Endothelial cell of umbilical vein (primary cell): ENCODE results near the gene UVSSA. TPM values are rescaled to one million over a fixed set of nuclear protein-coding genes. Genes with fewer than 3 reads are reported as not detected.

Experiments
- BruUV-seq: library from RNA; stranded (reverse); fragments of 400-500 nt; replicated peaks from 2 replicates; lab custom pipeline; 2021; lab: Mats Ljungman, UMichigan
- CTCF ChIA-PET: fragments of 300-600, 350-600 bp; sonication (Branson Sonifier 250); formaldehyde crosslinking; loops from one replicate; lab custom pipeline; 2021; ENCODE audit warnings: antibody characterized with exemption, inconsistent platforms; lab: Charles Lee
- POLR2A ChIA-PET: fragments of 300-600, 350-600 bp; sonication (Branson Sonifier 250); formaldehyde crosslinking; loops from one replicate; lab custom pipeline; 2021; ENCODE audit warnings: antibody characterized with exemption, inconsistent platforms; lab: Charles Lee
- DNase-seq: peaks from one replicate; pipeline ENCODE4 v3.0.0-alpha.2; 2011; ENCODE audit warnings: low read depth, low spot score
- FAIRE-seq: peaks from 2 replicates; lab custom pipeline; 2011; peaks lifted over from hg19 to GRCh38; lab: Jason Lieb, UNC
- H2AFZ ChIP-seq: 2 replicates; pipeline ENCODE4 v1.6.0; 2012; ENCODE audit warnings: low read depth, low read length, control low read depth, inconsistent platforms
- H3K27ac ChIP-seq: 2 replicates; pipeline ENCODE4 v1.5.1; 2011; ENCODE audit warnings: low read depth, mild to moderate bottlenecking, control low read depth, low read length, moderate library complexity; ENCODE audit not compliant: insufficient read depth
- H3K27me3 ChIP-seq, 2 experiments: 2 replicates each; pipeline versions ENCODE4 v1.6.0 to v1.6.1; 2011; ENCODE audit warnings: low read length in 2 of 2, mixed read lengths in 1 of 2; ENCODE audit not compliant: control insufficient read depth in 2 of 2, insufficient read depth in 2 of 2
- H3K36me3 ChIP-seq, 2 experiments: 2 replicates in 1 of 2; 3 replicates in 1 of 2; pipeline ENCODE4 v1.5.1; 2011; ENCODE audit warnings: low read length in 2 of 2, mild to moderate bottlenecking in 1 of 2, moderate library complexity in 1 of 2; ENCODE audit not compliant: control insufficient read depth in 2 of 2, insufficient read depth in 2 of 2; ENCODE audit errors: extremely low read depth in 1 of 2
- H3K4me1 ChIP-seq: 3 replicates; pipeline ENCODE4 v1.5.1; 2011; ENCODE audit warnings: mild to moderate bottlenecking, low read length; ENCODE audit not compliant: control insufficient read depth, insufficient read depth; ENCODE audit errors: extremely low read depth
- H3K4me2 ChIP-seq: 2 replicates; pipeline ENCODE4 v1.6.1; 2011; ENCODE audit warnings: low read length, control low read depth, mixed read lengths; ENCODE audit not compliant: insufficient read depth
- H3K4me3 ChIP-seq, 3 experiments: fragments of 200-600 bp in 1 of 3; sonication (generic), shearing (Covaris generic) in 1 of 3; replicated peaks in 1 of 3; 2 replicates each; pipeline ENCODE4 v1.5.1; 2011 to 2016; ENCODE audit warnings: control low read depth in 3 of 3, low read length in 3 of 3, mild to moderate bottlenecking in 2 of 3, inconsistent platforms in 1 of 3, low read depth in 1 of 3, moderate library complexity in 1 of 3; ENCODE audit not compliant: insufficient read depth in 1 of 3
- H3K79me2 ChIP-seq: 2 replicates; pipeline ENCODE4 v1.6.0; 2012; ENCODE audit warnings: low read length, inconsistent platforms; ENCODE audit not compliant: control insufficient read depth, insufficient read depth
- H3K9ac ChIP-seq: replicated peaks from 2 replicates; pipeline ENCODE3; 2011; ENCODE audit warnings: low read length, control low read depth; ENCODE audit not compliant: insufficient read depth; ENCODE audit errors: extremely low read depth
- H3K9me1 ChIP-seq: replicated peaks from 3 replicates; pipeline ENCODE4 v1.6.0; 2011; ENCODE audit warnings: mild to moderate bottlenecking, low read length; ENCODE audit not compliant: control insufficient read depth, insufficient read depth; ENCODE audit errors: extremely low read depth
- H3K9me3 ChIP-seq: replicated peaks from 2 replicates; pipeline ENCODE4 v1.5.1; 2012; ENCODE audit warnings: low read length, inconsistent platforms; ENCODE audit not compliant: control insufficient read depth, insufficient read depth
- H4K20me1 ChIP-seq: replicated peaks from 2 replicates; pipeline ENCODE3; 2011; ENCODE audit warnings: mild to moderate bottlenecking, low read length; ENCODE audit not compliant: control insufficient read depth, insufficient read depth; ENCODE audit errors: extremely low read depth
- EZH2 ChIP-seq: IDR thresholded peaks from 2 replicates; pipeline ENCODE4 v1.6.1; 2012; ENCODE audit warnings: borderline replicate concordance, low read depth, mild to moderate bottlenecking, moderate library complexity, low read length, inconsistent platforms; ENCODE audit not compliant: severe bottlenecking
- FOS ChIP-seq: IDR thresholded peaks from 2 replicates; pipeline ENCODE4 v1.6.1; 2011; ENCODE audit warnings: mild to moderate bottlenecking, low read length, moderate library complexity, borderline replicate concordance; ENCODE audit not compliant: insufficient read depth
- GATA2 ChIP-seq: IDR thresholded peaks from 2 replicates; pipeline ENCODE4 v1.7.0; 2011; ENCODE audit warnings: low read depth, mild to moderate bottlenecking, moderate library complexity, mixed read lengths, low read length; ENCODE audit not compliant: insufficient read length, insufficient read depth
- JUN ChIP-seq: IDR thresholded peaks from 2 replicates; pipeline ENCODE4 v1.6.1; 2011; ENCODE audit warnings: borderline replicate concordance, low read depth; ENCODE audit not compliant: insufficient read length, insufficient read depth
- MYC ChIP-seq: IDR thresholded peaks from one replicate; pipeline ENCODE4 v1.6.1; 2011; ENCODE audit warnings: mild to moderate bottlenecking, low read depth, low read length
- POLR2A ChIP-seq: IDR thresholded peaks from 2 replicates; pipeline ENCODE4 v1.6.1; 2012; ENCODE audit warnings: low read depth, mild to moderate bottlenecking, control low read depth, low read length
- POLR2AphosphoS5 ChIP-seq: IDR thresholded peaks from 2 replicates; pipeline ENCODE4 v1.6.1; 2012; ENCODE audit warnings: low read depth, mild to moderate bottlenecking, control low read depth, low read length, moderate library complexity; ENCODE audit not compliant: insufficient read depth
- dilution Hi-C: fragments of 300-500 bp; cut with MboI; formaldehyde crosslinking; loops from one replicate; pipeline ENCODE4 v1.15.0; 2019; ENCODE audit warnings: low sequenced_read_pairs; ENCODE audit not compliant: extremely low pct_ligation_motif_present
- intact Hi-C: fragments of 100-400 bp; cut with micrococcal nuclease; formaldehyde crosslinking; loops from one replicate; pipeline ENCODE4 v1.10.0; 2022
- polyA plus RNA-seq, 4 experiments: library from polyadenylated mRNA; depleted of rRNA in 3 of 4; stranded (reverse) in 3 of 4; unstranded in 1 of 4; fragments of >200 nt; gene quantifications; 2 replicates each; pipeline versions ENCODE4 v1.2.1 to v1.2.3, GENCODE V29; 2011 to 2012; ENCODE audit warnings: missing spikeins in 1 of 4
- total RNA-seq: library from RNA; stranded (reverse); gene quantifications from 2 replicates; pipeline ENCODE4 v1.2.3, GENCODE V29; 2021
- TF ChIP-seq, protein P1 (sequence below): IDR thresholded peaks from 2 replicates; pipeline ENCODE4 v1.6.1; 2011; ENCODE audit not compliant: insufficient read depth, insufficient read length
- TF ChIP-seq, protein P2 (sequence below), 2 donors: IDR thresholded peaks; 1 replicate in 1 of 2; 2 replicates in 1 of 2; pipeline ENCODE4 v1.5.1; 2011; ENCODE audit warnings: low read length in 2 of 2, mild to moderate bottlenecking in 2 of 2, moderate library complexity in 2 of 2, control low read depth in 1 of 2, inconsistent platforms in 1 of 2, low read depth in 1 of 2; ENCODE audit not compliant: insufficient read depth in 1 of 2; ENCODE audit errors: extremely low read depth in 1 of 2

Gene UVSSA
- total and polyA plus RNA-seq, 2 donors (not counting 3 experiments of a cell fraction or from before 2014, with no cell fraction given), result 7.1 to 14.9 TPM

DNA sequence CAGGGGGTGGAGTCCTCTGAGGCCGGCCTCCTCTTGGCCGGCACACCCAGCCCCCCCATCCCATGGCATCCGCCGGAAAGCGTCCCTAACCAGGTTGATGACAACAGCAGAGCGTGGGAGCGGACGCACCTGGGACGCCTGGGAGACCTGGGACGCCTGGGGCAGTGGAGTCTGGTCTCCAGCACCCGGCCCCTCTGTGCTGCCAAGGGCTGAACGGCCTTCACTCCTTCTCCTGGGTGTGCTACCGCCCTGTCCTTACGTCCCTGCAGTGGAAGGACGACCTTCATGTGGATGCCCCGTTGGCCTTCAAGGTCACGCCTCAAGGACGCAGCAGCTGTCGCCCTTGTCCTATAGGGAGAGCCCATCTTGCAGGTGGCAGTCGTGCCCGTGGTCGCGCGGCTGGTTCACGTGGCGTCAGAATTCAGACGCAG is 32.4 kb downstream of the UVSSA start:
- no peaks in the 10 kb centered on the region for H3K4me1 ChIP-seq
- ChIA-PET CTCF (no interaction called here), POLR2A (no interaction called here)
- no peak overlapping the region for H3K4me2 ChIP-seq
- H3K27me3 ChIP-seq, result no peaks in the 10 kb centered on the region
- H3K9me1 ChIP-seq, result no peaks in the 10 kb centered on the region
- no peak overlapping the region for H2AFZ ChIP-seq
- no peak overlapping the region for H3K27ac ChIP-seq
- H3K36me3 ChIP-seq, result no peaks in the 10 kb centered on the region
- no peaks in the 10 kb centered on the region for H3K79me2 ChIP-seq
- intact Hi-C loops (no loop called here), dilution Hi-C loops (no loop called here)
- no TSS peak for BruUV-seq
- DNase-seq, result no peak
- FAIRE-seq, result no peak
- H3K9ac ChIP-seq, result no peak overlapping the region
- H3K9me3 ChIP-seq, result no peaks in the 10 kb centered on the region
- H3K4me3 ChIP-seq, result no peak overlapping the region
- TF ChIP-seq, protein P1, sequence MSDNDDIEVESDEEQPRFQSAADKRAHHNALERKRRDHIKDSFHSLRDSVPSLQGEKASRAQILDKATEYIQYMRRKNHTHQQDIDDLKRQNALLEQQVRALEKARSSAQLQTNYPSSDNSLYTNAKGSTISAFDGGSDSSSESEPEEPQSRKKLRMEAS, result no peak
- TF ChIP-seq GATA2 (no peak), FOS (no peak), MYC (no peak), POLR2A (no peak), EZH2 (no peak), JUN (no peak), POLR2AphosphoS5 (no peak)
- TF ChIP-seq, protein P2, sequence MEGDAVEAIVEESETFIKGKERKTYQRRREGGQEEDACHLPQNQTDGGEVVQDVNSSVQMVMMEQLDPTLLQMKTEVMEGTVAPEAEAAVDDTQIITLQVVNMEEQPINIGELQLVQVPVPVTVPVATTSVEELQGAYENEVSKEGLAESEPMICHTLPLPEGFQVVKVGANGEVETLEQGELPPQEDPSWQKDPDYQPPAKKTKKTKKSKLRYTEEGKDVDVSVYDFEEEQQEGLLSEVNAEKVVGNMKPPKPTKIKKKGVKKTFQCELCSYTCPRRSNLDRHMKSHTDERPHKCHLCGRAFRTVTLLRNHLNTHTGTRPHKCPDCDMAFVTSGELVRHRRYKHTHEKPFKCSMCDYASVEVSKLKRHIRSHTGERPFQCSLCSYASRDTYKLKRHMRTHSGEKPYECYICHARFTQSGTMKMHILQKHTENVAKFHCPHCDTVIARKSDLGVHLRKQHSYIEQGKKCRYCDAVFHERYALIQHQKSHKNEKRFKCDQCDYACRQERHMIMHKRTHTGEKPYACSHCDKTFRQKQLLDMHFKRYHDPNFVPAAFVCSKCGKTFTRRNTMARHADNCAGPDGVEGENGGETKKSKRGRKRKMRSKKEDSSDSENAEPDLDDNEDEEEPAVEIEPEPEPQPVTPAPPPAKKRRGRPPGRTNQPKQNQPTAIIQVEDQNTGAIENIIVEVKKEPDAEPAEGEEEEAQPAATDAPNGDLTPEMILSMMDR (IDR thresholded peaks at IDR 0.05; ENCODE audit: extremely low read depth in 1 of 2, insufficient read depth in 1 of 2, low read depth in 1 of 2, low read length in 2 of 2), result no peak
- H4K20me1 ChIP-seq, result no peaks in the 10 kb centered on the region
